ENCODE data around the gene CCDC6.

- TF ChIP-seq POLR2A (IDR thresholded peaks at IDR 0.05) (no peak), EP300 (IDR thresholded peaks at IDR 0.05) (no peak), POLR2AphosphoS5 (IDR thresholded peaks at IDR 0.05) (no peak)
- TF ChIP-seq, protein P1, sequence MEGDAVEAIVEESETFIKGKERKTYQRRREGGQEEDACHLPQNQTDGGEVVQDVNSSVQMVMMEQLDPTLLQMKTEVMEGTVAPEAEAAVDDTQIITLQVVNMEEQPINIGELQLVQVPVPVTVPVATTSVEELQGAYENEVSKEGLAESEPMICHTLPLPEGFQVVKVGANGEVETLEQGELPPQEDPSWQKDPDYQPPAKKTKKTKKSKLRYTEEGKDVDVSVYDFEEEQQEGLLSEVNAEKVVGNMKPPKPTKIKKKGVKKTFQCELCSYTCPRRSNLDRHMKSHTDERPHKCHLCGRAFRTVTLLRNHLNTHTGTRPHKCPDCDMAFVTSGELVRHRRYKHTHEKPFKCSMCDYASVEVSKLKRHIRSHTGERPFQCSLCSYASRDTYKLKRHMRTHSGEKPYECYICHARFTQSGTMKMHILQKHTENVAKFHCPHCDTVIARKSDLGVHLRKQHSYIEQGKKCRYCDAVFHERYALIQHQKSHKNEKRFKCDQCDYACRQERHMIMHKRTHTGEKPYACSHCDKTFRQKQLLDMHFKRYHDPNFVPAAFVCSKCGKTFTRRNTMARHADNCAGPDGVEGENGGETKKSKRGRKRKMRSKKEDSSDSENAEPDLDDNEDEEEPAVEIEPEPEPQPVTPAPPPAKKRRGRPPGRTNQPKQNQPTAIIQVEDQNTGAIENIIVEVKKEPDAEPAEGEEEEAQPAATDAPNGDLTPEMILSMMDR (IDR thresholded peaks at IDR 0.05): no peak
These were observed 59.0 kb downstream of the CCDC6 start for GRCh38 chr10:59847326-59847725.

All from suprapubic skin (tissue), 4 donors.